ENCODE measurements around the gene ARMH4.

The ARMH4 gene

GRCh38 chr14:58098507-58098906, 53.5 kb downstream of the ARMH4 start:
- FAIRE-seq = no peak

GRCh38 chr14:58096731-58097130, 55.3 kb downstream of the ARMH4 start:
- no peak for FAIRE-seq

- no peak for FAIRE-seq
Observed at GRCh38 chr14:58091883-58092630, 60.0 kb downstream of the ARMH4 start.

GRCh38 chr14:58089612-58090011, 62.4 kb downstream of the ARMH4 start:
- no peak for FAIRE-seq

GRCh38 chr14:58088961-58089360, 63.1 kb downstream of the ARMH4 start:
- FAIRE-seq = no peak

- no peak for FAIRE-seq
Observed at GRCh38 chr14:58085877-58086276, 66.1 kb downstream of the ARMH4 start.

GRCh38 chr14:58082491-58083098, 69.4 kb downstream of the ARMH4 start:
- FAIRE-seq = no peak

GRCh38 chr14:58082011-58082410, 70.0 kb downstream of the ARMH4 start:
- no peak for FAIRE-seq

- FAIRE-seq = no peak
Observed at GRCh38 chr14:58078471-58078870, 73.5 kb downstream of the ARMH4 start.

- FAIRE-seq = no peak
Observed at GRCh38 chr14:58078068-58078467, 73.9 kb downstream of the ARMH4 start.

- FAIRE-seq = no peak
Observed at GRCh38 chr14:58077621-58078020, 74.4 kb downstream of the ARMH4 start.

- FAIRE-seq = no peak
Observed at GRCh38 chr14:58073516-58073915, 78.5 kb downstream of the ARMH4 start.

- peak; percentile 83 for FAIRE-seq
Observed at GRCh38 chr14:58072288-58073071, 79.5 kb downstream of the ARMH4 start.

GRCh38 chr14:58071341-58071740, 80.7 kb downstream of the ARMH4 start:
- no peak for FAIRE-seq

- no peak for FAIRE-seq
Observed at GRCh38 chr14:58068306-58068705, 83.7 kb downstream of the ARMH4 start.

- no peak for FAIRE-seq
Observed at GRCh38 chr14:58066115-58066514, 85.9 kb downstream of the ARMH4 start.

GRCh38 chr14:58061581-58061980, 90.4 kb downstream of the ARMH4 start:
- FAIRE-seq = no peak

- FAIRE-seq = no peak
Observed at GRCh38 chr14:58060898-58061297, 91.1 kb downstream of the ARMH4 start.

GRCh38 chr14:58060077-58060476, 91.9 kb downstream of the ARMH4 start:
- no peak for FAIRE-seq

GRCh38 chr14:58059126-58059525, 92.9 kb downstream of the ARMH4 start:
- no peak for FAIRE-seq

GRCh38 chr14:58055497-58056010, 96.5 kb downstream of the ARMH4 start:
- no peak for FAIRE-seq

- no peak for FAIRE-seq
Observed at GRCh38 chr14:58054100-58054499, 97.9 kb downstream of the ARMH4 start.

- no peak for FAIRE-seq
Observed at GRCh38 chr14:58048219-58048618, 103.8 kb downstream of the ARMH4 start.

- no peak for FAIRE-seq
Observed at GRCh38 chr14:58027904-58028303, 124.1 kb downstream of the ARMH4 start.

All from A204.1 (cell line).